ENCODE results near the gene TINAG.

TINAG gene

DNA sequence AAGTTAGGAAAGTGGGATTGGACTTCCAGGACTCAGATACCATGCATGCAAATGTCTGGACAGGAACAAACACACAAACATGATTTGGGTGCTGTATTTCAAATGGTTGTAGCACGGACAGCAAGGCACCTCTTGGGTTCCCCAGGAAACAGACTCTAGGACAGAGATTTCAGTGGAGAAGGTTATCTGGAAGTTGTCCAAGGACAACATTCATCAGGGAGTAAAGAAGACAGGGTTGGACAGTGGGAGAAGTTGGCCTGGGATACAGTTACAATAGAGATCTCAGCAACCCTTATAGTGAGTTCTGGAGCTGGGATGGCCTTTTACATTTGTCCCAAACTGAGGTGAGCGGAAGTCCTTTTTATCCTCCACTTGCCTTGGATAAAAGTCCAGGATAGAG, 19.8 kb upstream of the TINAG start:
- TF ChIP-seq, protein P1, sequence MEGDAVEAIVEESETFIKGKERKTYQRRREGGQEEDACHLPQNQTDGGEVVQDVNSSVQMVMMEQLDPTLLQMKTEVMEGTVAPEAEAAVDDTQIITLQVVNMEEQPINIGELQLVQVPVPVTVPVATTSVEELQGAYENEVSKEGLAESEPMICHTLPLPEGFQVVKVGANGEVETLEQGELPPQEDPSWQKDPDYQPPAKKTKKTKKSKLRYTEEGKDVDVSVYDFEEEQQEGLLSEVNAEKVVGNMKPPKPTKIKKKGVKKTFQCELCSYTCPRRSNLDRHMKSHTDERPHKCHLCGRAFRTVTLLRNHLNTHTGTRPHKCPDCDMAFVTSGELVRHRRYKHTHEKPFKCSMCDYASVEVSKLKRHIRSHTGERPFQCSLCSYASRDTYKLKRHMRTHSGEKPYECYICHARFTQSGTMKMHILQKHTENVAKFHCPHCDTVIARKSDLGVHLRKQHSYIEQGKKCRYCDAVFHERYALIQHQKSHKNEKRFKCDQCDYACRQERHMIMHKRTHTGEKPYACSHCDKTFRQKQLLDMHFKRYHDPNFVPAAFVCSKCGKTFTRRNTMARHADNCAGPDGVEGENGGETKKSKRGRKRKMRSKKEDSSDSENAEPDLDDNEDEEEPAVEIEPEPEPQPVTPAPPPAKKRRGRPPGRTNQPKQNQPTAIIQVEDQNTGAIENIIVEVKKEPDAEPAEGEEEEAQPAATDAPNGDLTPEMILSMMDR (IDR thresholded peaks at IDR 0.05; ENCODE audit: low read depth, low read length): no peak
- H3K4me3 ChIP-seq (ENCODE audit: low read depth, low read length): no peak overlapping the region

DNA sequence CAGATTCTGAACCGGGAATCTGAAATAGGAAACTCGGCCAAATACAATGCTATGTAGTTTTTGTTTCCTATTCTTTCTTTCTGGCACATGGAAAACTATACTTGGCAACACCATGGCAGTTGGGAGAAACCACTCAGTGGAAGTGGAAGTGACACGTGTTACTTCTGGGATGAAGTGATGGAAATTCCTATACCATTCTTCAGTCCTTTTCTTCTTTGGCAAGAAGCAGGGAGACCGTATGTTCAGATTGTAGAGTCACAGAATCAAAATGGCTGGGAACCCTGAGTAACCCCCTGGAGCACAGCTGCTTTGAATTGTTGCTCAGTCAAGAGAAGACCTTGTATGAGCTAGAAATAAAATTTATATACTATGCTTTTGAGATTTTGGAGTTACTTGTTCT, 18.8 kb upstream of the TINAG start:
- TF ChIP-seq, protein P1 (IDR thresholded peaks at IDR 0.05; ENCODE audit: low read depth, low read length): no peak
- no peak overlapping the region for H3K4me3 ChIP-seq (ENCODE audit: low read depth, low read length)

DNA sequence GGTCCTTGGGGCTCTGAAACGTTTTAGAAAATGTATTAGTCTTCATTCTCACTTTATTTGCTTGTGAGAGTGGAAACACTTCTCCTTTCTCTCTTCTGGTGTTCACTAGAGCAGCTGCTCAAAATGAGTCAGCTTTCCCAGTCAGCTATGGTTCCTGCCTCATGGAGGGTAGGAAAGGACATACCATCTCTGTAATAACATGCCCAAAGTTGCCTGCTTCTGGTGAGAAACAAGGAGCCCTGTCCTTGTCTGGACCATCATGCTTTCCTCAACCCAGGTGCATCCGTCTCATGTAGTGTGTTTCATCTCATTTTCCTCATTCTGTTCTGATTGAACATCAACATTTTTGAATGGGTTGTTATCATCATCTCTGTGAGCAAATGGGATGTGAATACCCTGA, 17.1 kb upstream of the TINAG start:
- TF ChIP-seq, protein P1 (IDR thresholded peaks at IDR 0.05; ENCODE audit: low read depth, low read length): no peak
- H3K4me3 ChIP-seq (ENCODE audit: low read depth, low read length): no peak overlapping the region

DNA sequence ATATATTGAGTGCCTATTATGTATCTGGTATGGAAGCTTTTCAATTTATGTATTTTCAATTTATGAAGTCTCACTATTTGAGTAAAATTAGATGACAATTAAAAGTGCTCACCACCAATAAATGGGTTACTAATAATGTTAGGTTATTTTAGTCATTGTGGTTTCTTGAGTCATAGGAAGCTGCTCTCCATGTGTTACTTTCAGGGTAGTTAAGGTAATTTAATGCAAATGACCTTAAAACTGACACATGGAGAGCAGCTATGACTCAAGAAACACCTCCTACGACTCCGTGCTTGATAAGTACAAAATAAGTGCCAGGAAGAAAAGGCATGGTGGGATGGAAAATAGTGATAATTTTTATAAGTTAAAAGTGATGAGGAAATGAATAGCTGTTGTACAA, 16.5 kb upstream of the TINAG start:
- TF ChIP-seq, protein P1 (IDR thresholded peaks at IDR 0.05; ENCODE audit: low read depth, low read length): no peak
- H3K4me3 ChIP-seq (ENCODE audit: low read depth, low read length): no peak overlapping the region

DNA sequence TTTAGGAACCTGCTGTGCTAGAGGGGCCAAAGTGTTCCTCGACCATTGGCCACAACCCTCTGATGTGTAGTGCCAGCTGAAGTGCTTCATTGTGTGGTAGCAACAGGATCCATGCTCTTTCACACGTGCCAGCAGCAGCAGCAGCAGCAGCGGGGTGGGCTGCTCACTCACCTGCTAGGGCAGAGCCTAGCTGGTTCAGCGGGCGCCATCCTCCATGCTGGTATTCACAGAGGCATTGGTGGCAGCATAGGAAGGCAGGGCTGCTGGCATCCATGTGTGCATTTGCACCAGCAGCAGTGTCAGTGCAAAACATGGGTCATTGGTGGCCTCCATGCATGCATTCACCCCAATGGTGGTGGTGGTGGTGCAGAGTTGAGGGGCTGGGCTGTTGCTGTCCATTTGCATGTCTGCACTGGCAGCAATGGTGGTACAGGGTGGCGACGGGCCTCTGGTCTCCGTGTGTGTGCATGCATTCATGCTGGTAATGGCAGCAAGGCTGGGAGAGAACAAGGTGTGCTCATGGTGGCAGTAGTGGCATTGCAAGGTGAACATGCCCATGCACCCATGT, 13.2 kb upstream of the TINAG start:
- no peak overlapping the region for H3K4me3 ChIP-seq (ENCODE audit: low read depth, low read length)
- TF ChIP-seq, protein P1 (IDR thresholded peaks at IDR 0.05; ENCODE audit: low read depth, low read length): no peak

DNA sequence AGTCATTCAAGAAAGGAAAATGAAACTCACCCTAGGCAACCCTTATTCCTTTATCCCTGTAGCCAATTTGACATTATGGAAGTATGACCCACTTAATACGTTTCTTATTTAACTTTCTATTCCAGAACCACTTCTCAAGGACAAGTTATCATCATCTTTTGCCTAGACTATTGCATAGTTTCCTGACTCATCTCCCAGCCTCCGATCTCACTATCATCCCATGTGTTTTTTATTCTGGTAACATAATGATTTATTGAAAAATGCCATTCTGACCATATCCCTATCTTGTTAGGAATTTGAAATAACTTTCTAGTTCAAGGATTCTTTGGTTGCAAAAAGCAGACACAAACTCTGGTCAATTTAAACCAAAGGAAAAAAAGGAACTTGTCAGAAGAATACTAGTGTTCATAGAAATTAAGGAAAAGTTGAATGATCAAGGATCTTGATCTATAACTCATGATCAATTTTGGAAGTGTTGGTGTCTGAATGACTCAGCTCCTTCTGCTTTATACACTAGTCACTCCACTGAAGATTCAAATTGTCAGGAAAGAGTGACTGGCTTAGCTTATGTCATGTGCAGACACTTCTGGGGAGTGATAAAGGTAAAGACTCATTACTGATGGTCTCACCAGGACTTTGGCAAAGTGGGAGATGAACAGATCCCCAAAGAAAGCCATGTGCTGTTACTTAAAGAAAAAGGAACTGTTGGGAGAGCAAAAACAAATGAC, 8.5 kb upstream of the TINAG start:
- TF ChIP-seq, protein P1 (IDR thresholded peaks at IDR 0.05; ENCODE audit: low read depth, low read length): no peak
- no peak overlapping the region for H3K4me3 ChIP-seq (ENCODE audit: low read depth, low read length)

DNA sequence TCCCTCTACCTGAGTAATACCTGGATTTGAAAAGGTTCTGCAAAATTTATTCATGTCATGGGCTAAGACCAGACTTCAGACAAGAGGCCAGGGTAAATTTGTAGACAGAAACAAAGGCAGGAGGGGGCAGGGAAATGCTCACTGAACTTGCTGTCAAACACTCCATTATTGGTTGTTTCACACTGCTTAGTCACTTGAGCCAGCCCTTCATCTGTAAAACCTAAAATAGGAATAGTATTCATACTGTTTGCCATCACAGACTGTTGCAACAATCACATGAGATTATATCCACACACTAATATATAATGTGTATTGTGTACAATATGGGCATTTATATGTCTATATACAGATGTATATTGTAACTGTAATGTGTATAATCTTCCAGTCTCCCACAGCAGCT, 6.5 kb upstream of the TINAG start:
- TF ChIP-seq, protein P1 (IDR thresholded peaks at IDR 0.05; ENCODE audit: low read depth, low read length): no peak
- H3K4me3 ChIP-seq (ENCODE audit: low read depth, low read length): no peak overlapping the region

All from WI38 (cell line).